Neural cell (in vitro differentiated cells): ENCODE measurements around the gene SULF2.

Experiments
- CTCF ChIP-seq: fragments of 450-650 bp; IDR thresholded peaks from 2 replicates; pipeline ENCODE4 v1.5.1; 2014; ENCODE audit warnings: antibody characterized with exemption, mild to moderate bottlenecking, moderate library complexity; ENCODE audit not compliant: poor library complexity, severe bottlenecking
- EP300 ChIP-seq: fragments of 450-650 bp; conservative IDR thresholded peaks from 2 replicates; pipeline ENCODE4 v1.6.1; 2014; ENCODE audit warnings: antibody characterized with exemption, mild to moderate bottlenecking, moderate library complexity; ENCODE audit not compliant: poor library complexity, severe bottlenecking
- EZH2 ChIP-seq: fragments of 200-600, 300-800 bp; shearing (Covaris generic), sonication (generic); IDR thresholded peaks from 2 replicates; pipeline ENCODE4 v1.6.1; 2014; ENCODE audit warnings: antibody characterized with exemption, low read length, borderline replicate concordance, mild to moderate bottlenecking; ENCODE audit not compliant: insufficient read depth, poor library complexity, severe bottlenecking
- RAD21 ChIP-seq: fragments of 450-650 bp; conservative IDR thresholded peaks from 2 replicates; pipeline ENCODE4 v1.6.1; 2014; ENCODE audit warnings: antibody characterized with exemption, mild to moderate bottlenecking, moderate library complexity
- SMC3 ChIP-seq: fragments of 450-650 bp; conservative IDR thresholded peaks from 2 replicates; pipeline ENCODE4 v1.6.1; 2014; ENCODE audit warnings: antibody characterized with exemption, mild to moderate bottlenecking, moderate library complexity; ENCODE audit not compliant: poor library complexity

GRCh38 chr20:47614703-47615309 is 170.5 kb downstream of the SULF2 start:
- TF ChIP-seq CTCF = no peak
- TF ChIP-seq EZH2 = no peak
- TF ChIP-seq SMC3 = no peak
- TF ChIP-seq EP300 = no peak
- no peak for TF ChIP-seq RAD21
